WTC11 (cell line): ENCODE data around the gene YIF1A. TPM values are rescaled to one million over a fixed set of nuclear protein-coding genes. Genes with fewer than 3 reads are reported as not detected.

Experiments
- ATAC-seq: fragments of 200-7000 bp; cut with Tn5 transposase; 2 replicates; pipeline ENCODE4 v1.10.0; 2021; ENCODE audit warnings: mild to moderate bottlenecking, moderate library complexity
- CTCF ChIA-PET: fragments of 300-600 bp; sonication (Branson Sonifier 250); formaldehyde crosslinking; loops from one replicate; lab custom pipeline; 2021; ENCODE audit warnings: antibody characterized with exemption; lab: Charles Lee
- POLR2A ChIA-PET: fragments of 350-600 bp; sonication (Branson Sonifier 250); formaldehyde crosslinking; loops from one replicate; lab custom pipeline; 2021; ENCODE audit warnings: antibody characterized with exemption; lab: Charles Lee
- DNase-seq: peaks from one replicate; pipeline ENCODE4 v3.0.0; 2021; ENCODE audit warnings: low spot score
- H3K27ac Mint-ChIP-seq: 2 replicates; pipeline ENCODE4 v1.8.0; 2021; ENCODE audit warnings: mixed read lengths
- H3K27me3 Mint-ChIP-seq: 2 replicates; pipeline ENCODE4 v1.8.0; 2021; ENCODE audit warnings: low read depth, mild to moderate bottlenecking, moderate library complexity, mixed read lengths
- H3K36me3 Mint-ChIP-seq: 2 replicates; pipeline ENCODE4 v1.8.0; 2021; ENCODE audit warnings: mixed read lengths
- H3K4me1 Mint-ChIP-seq: 2 replicates; pipeline ENCODE4 v1.8.0; 2022; ENCODE audit warnings: mixed read lengths
- H3K4me3 Mint-ChIP-seq: 2 replicates; pipeline ENCODE4 v1.8.0; 2021; ENCODE audit warnings: mild to moderate bottlenecking, moderate library complexity, mixed read lengths
- H3K9me3 Mint-ChIP-seq: 2 replicates; pipeline ENCODE4 v1.8.0; 2021; ENCODE audit warnings: mixed read lengths
- ATF3 ChIP-seq: sonication (generic); formaldehyde crosslinking; conservative IDR thresholded peaks from 2 replicates; pipeline ENCODE4 v1.8.1; 2022; ENCODE audit warnings: mild to moderate bottlenecking, missing genetic modification reagents
- CTCF ChIP-seq: fragments of 200-600 bp; IDR thresholded peaks from 2 replicates; pipeline ENCODE4 v1.8.0; 2022; ENCODE audit warnings: antibody characterized with exemption
- E2F4 ChIP-seq: sonication (generic); formaldehyde crosslinking; IDR thresholded peaks from 2 replicates; pipeline ENCODE4 v1.8.1; 2022; ENCODE audit warnings: low read depth, mild to moderate bottlenecking, moderate library complexity, missing genetic modification reagents, borderline replicate concordance
- ETV6 ChIP-seq: sonication (generic); formaldehyde crosslinking; IDR thresholded peaks from 2 replicates; pipeline ENCODE4 v1.8.1; 2022; ENCODE audit warnings: mild to moderate bottlenecking, missing genetic modification reagents
- FOXP4 ChIP-seq: sonication (generic); formaldehyde crosslinking; IDR thresholded peaks from 2 replicates; pipeline ENCODE4 v1.8.0; 2022; ENCODE audit warnings: mild to moderate bottlenecking, missing genetic modification reagents
- GABPB1 ChIP-seq: sonication (generic); formaldehyde crosslinking; IDR thresholded peaks from 2 replicates; pipeline ENCODE4 v1.8.1; 2023; ENCODE audit warnings: mild to moderate bottlenecking, missing genetic modification reagents
- GRHL2 ChIP-seq: fragments of 250-450 bp; sonication (Bioruptor Pico); IDR thresholded peaks from 2 replicates; pipeline ENCODE4 v1.8.0; 2022; ENCODE audit warnings: mild to moderate bottlenecking, moderate library complexity; ENCODE audit not compliant: insufficient replicate concordance, severe bottlenecking
- IRF2 ChIP-seq: sonication (generic); formaldehyde crosslinking; IDR thresholded peaks from 2 replicates; pipeline ENCODE4 v1.8.0; 2022; ENCODE audit warnings: low read depth, missing genetic modification reagents, borderline replicate concordance
- MAX ChIP-seq: sonication (generic); formaldehyde crosslinking; IDR thresholded peaks from 2 replicates; pipeline ENCODE4 v1.8.0; 2022; ENCODE audit warnings: mild to moderate bottlenecking, missing genetic modification reagents
- NFATC4 ChIP-seq: fragments of 250-450 bp; sonication (Bioruptor Pico); IDR thresholded peaks from 2 replicates; pipeline ENCODE4 v1.9.0; 2021; ENCODE audit warnings: mild to moderate bottlenecking
- NFE2L1 ChIP-seq: sonication (generic); formaldehyde crosslinking; IDR thresholded peaks from 2 replicates; pipeline ENCODE4 v1.8.1; 2023; ENCODE audit warnings: missing genetic modification reagents
- NFYB ChIP-seq: sonication (generic); formaldehyde crosslinking; conservative IDR thresholded peaks from 2 replicates; pipeline ENCODE4 v1.8.0; 2022; ENCODE audit warnings: low read depth, missing genetic modification reagents
- PREB ChIP-seq: sonication (generic); formaldehyde crosslinking; IDR thresholded peaks from 2 replicates; pipeline ENCODE4 v1.8.1; 2022; ENCODE audit warnings: mild to moderate bottlenecking, missing genetic modification reagents, moderate library complexity, borderline replicate concordance
- RELA ChIP-seq: sonication (generic); formaldehyde crosslinking; IDR thresholded peaks from 2 replicates; pipeline ENCODE4 v1.8.1; 2022; ENCODE audit warnings: missing genetic modification reagents, mild to moderate bottlenecking, borderline replicate concordance
- USF2 ChIP-seq: sonication (generic); formaldehyde crosslinking; IDR thresholded peaks from 2 replicates; pipeline ENCODE4 v1.8.1; 2023; ENCODE audit warnings: mild to moderate bottlenecking, missing genetic modification reagents, moderate library complexity
- ZNF138 ChIP-seq: sonication (generic); formaldehyde crosslinking; conservative IDR thresholded peaks from 2 replicates; pipeline ENCODE4 v1.8.1; 2022; ENCODE audit warnings: mild to moderate bottlenecking, moderate library complexity, missing genetic modification reagents
- ZNF232 ChIP-seq: sonication (generic); formaldehyde crosslinking; IDR thresholded peaks from 2 replicates; pipeline ENCODE4 v1.8.0; 2022; ENCODE audit warnings: mild to moderate bottlenecking, missing genetic modification reagents
- ZNF281 ChIP-seq: sonication (generic); formaldehyde crosslinking; IDR thresholded peaks from 2 replicates; pipeline ENCODE4 v1.8.0; 2023; ENCODE audit warnings: mild to moderate bottlenecking, missing genetic modification reagents
- ZNF671 ChIP-seq: fragments of 250-450 bp; sonication (Bioruptor Pico); IDR thresholded peaks from 2 replicates; pipeline ENCODE4 v1.8.0; 2021; ENCODE audit warnings: mild to moderate bottlenecking
- total RNA-seq: library from RNA; stranded (reverse); gene quantifications from 3 replicates; pipeline ENCODE4 v1.2.3, GENCODE V29; 2021

Gene YIF1A
- total RNA-seq, 1 experiment from 2014 or later: 86.9 TPM

- ChIA-PET CTCF (interaction anchor here (0.7 to 1.8 kb wide), 2 partner anchors 25 to 49 kb away, joined by 3 to 7 read pairs; partner anchors contain the start of gene YIF1A), POLR2A (interaction anchor here (1.1 kb wide), 1 partner anchor 26 kb away, joined by 3 read pairs; the partner anchor contains the start of gene YIF1A)
- no peak for ATAC-seq
- H3K9me3 Mint-ChIP-seq: no peaks in the 10 kb centered on the region
- H3K27ac Mint-ChIP-seq: no peak overlapping the region
- peaks cover 41% of the 10 kb centered on the region for H3K36me3 Mint-ChIP-seq
- DNase-seq: no peak
- H3K27me3 Mint-ChIP-seq: no peaks in the 10 kb centered on the region
- TF ChIP-seq NFATC4 (no peak), FOXP4 (no peak), ZNF138 (CRISPR knock-in tag) (no peak)
- no peak overlapping the region for H3K4me3 Mint-ChIP-seq
- peaks cover 10% of the 10 kb centered on the region for H3K4me1 Mint-ChIP-seq
Observed at GRCh38 chr11:66263785-66264184, 25.2 kb downstream of the YIF1A start.

- CTCF ChIA-PET: interaction anchor here (0.7 kb wide), 1 partner anchor 26 kb away, joined by 3 read pairs; the partner anchor contains the start of gene YIF1A
- no peak overlapping the region for H3K4me3 Mint-ChIP-seq
- peaks cover 13% of the 10 kb centered on the region for H3K4me1 Mint-ChIP-seq
- POLR2A ChIA-PET: interaction anchor here (1.1 kb wide), 1 partner anchor 26 kb away, joined by 3 read pairs; the partner anchor contains the start of gene YIF1A
- no peaks in the 10 kb centered on the region for H3K9me3 Mint-ChIP-seq
- H3K36me3 Mint-ChIP-seq: peaks cover 43% of the 10 kb centered on the region
- DNase-seq (no peak), ATAC-seq (no peak)
- TF ChIP-seq IRF2 (no peak), PREB (no peak), ZNF138 (CRISPR knock-in tag) (no peak)
- H3K27ac Mint-ChIP-seq: no peak overlapping the region
- H3K27me3 Mint-ChIP-seq: no peaks in the 10 kb centered on the region
Observed at GRCh38 chr11:66263231-66263630, 25.7 kb downstream of the YIF1A start.

GRCh38 chr11:66262696-66263095, 26.2 kb downstream of the YIF1A start:
- POLR2A ChIA-PET: no interaction called here

GRCh38 chr11:66262191-66262590, 26.8 kb downstream of the YIF1A start:
- TF ChIP-seq CTCF (no peak), ETV6 (CRISPR knock-in tag) (no peak), USF2 (no peak), RELA (no peak), GRHL2 (CRISPR knock-in tag) (no peak), MAX (CRISPR knock-in tag) (no peak), E2F4 (CRISPR knock-in tag) (no peak), NFYB (CRISPR knock-in tag) (no peak), GABPB1 (CRISPR knock-in tag) (no peak), ZNF671 (CRISPR knock-in tag) (no peak), ATF3 (CRISPR knock-in tag) (no peak), ZNF281 (CRISPR knock-in tag) (no peak)
- no peaks in the 10 kb centered on the region for H3K27me3 Mint-ChIP-seq
- H3K4me1 Mint-ChIP-seq: peaks cover 12% of the 10 kb centered on the region
- ChIA-PET CTCF (interaction anchor here (1.0 to 1.9 kb wide), 2 partner anchors 49 to 211 kb away, joined by 3 to 5 read pairs; no protein-coding TSS in a partner anchor), POLR2A (no interaction called here)
- H3K27ac Mint-ChIP-seq: no peak overlapping the region
- peaks cover 43% of the 10 kb centered on the region for H3K36me3 Mint-ChIP-seq
- no peak overlapping the region for H3K4me3 Mint-ChIP-seq
- H3K9me3 Mint-ChIP-seq: no peaks in the 10 kb centered on the region
- ATAC-seq: no peak
- DNase-seq: no peak

More at GRCh38 chr11:66262696-66263095, 26.2 kb downstream of the YIF1A start:
- H3K36me3 Mint-ChIP-seq: peaks cover 43% of the 10 kb centered on the region
- CTCF ChIA-PET: no interaction called here
- H3K27me3 Mint-ChIP-seq: no peaks in the 10 kb centered on the region
- ATAC-seq (no peak), DNase-seq (no peak)
- peaks cover 13% of the 10 kb centered on the region for H3K4me1 Mint-ChIP-seq
- H3K4me3 Mint-ChIP-seq: no peak overlapping the region
- H3K27ac Mint-ChIP-seq: no peak overlapping the region
- H3K9me3 Mint-ChIP-seq: no peaks in the 10 kb centered on the region
- TF ChIP-seq ZNF671 (CRISPR knock-in tag) (no peak), ZNF232 (CRISPR knock-in tag) (no peak), NFE2L1 (no peak)
